ENCODE data around the gene SPAG9. TPM values are rescaled to one million over a fixed set of nuclear protein-coding genes. Genes with fewer than 3 reads are reported as not detected.

Gene SPAG9
- total RNA-seq, 1 experiment from 2014 or later = 77.6 TPM

DNA sequence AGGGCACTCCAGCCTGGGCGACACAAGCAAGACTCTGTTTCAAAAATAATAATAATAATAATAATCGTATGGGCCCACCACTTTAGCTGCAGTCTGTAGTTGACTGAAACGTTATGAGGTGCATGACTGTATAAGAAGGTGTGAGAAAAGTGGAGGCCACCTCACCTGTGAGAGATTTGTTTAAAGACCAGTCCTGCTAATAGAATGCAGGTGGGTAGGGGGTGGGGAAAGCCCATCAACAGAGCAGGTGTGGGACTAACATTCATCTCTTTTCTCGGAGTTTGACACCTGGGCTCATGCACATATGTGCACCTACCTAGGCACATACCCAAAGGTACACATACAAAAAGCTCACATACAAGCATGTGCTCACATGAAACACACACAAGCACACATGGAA is 186.5 kb downstream of the SPAG9 start:
- ATAC-seq (no peak), DNase-seq (ENCODE audit: low read depth, low spot score) (no peak)
- H3K4me3 ChIP-seq (replicated peaks in 1 of 2; ENCODE audit: low read depth in 1 of 2, low read length in 2 of 2) = no peak overlapping the region
- H3K27me3 ChIP-seq (ENCODE audit: insufficient read depth, low read length) = no peaks in the 10 kb centered on the region
- no peak overlapping the region for H3K9ac ChIP-seq (ENCODE audit: low read length)
- no peaks in the 10 kb centered on the region for H3K36me3 ChIP-seq (ENCODE audit: control insufficient read depth in 1 of 2, insufficient read depth in 2 of 2, low read length in 2 of 2)
- CTCF ChIA-PET = no interaction called here
- no peak overlapping the region for H2AFZ ChIP-seq (ENCODE audit: low read depth, low read length, poor library complexity, severe bottlenecking)
- no peaks in the 10 kb centered on the region for H3K79me2 ChIP-seq (ENCODE audit: insufficient read depth, low read length)
- H3K9me2 ChIP-seq (ENCODE audit: insufficient read depth) = no peaks in the 10 kb centered on the region
- intact Hi-C loops (cut with micrococcal nuclease) = no loop called here
- peaks cover 0 to 16% of the 10 kb centered on the region in 2 experiments; a peak in 2 of 4 replicates for H3K4me1 ChIP-seq (ENCODE audit: control insufficient read depth in 1 of 2, insufficient read depth in 2 of 2, low read length in 2 of 2)
- no peaks in the 10 kb centered on the region for H4K20me1 ChIP-seq (ENCODE audit: insufficient read depth)
- H3K9me3 ChIP-seq (ENCODE audit: control insufficient read depth in 1 of 2, insufficient read depth in 1 of 2, low read depth in 1 of 2, low read length in 2 of 2) = no peaks in the 10 kb centered on the region
- H3K27ac ChIP-seq (ENCODE audit: low read depth, low read length) = no peak overlapping the region
- RAD21 ChIA-PET (ENCODE audit: low non-redundant PET in 1 of 2, low total read pairs in 2 of 2, uncharacterized antibody in 2 of 2, unreplicated experiment in 2 of 2) = no interaction called here
- H3K4me2 ChIP-seq (ENCODE audit: low read length) = no peak overlapping the region
- no peak for TF ChIP-seq FOSL1 (IDR thresholded peaks at IDR 0.05; ENCODE audit: low read depth)
- no peak for TF ChIP-seq CBX3 (IDR thresholded peaks at IDR 0.05; ENCODE audit: low read depth)
- no peak for TF ChIP-seq POLR2A (IDR thresholded peaks at IDR 0.05; ENCODE audit: borderline replicate concordance, extremely low read depth, insufficient read depth, insufficient read length)
- no peak for TF ChIP-seq CEBPB (IDR thresholded peaks at IDR 0.05; ENCODE audit: low read depth)
- no peak for TF ChIP-seq ZFX (IDR thresholded peaks at IDR 0.05)
- TF ChIP-seq TCF7L2 (IDR thresholded peaks at IDR 0.05; ENCODE audit: borderline replicate concordance, extremely low read depth, insufficient read depth, insufficient read length) = no peak
- no peak for TF ChIP-seq EZH2phosphoT487 (IDR thresholded peaks at IDR 0.05; ENCODE audit: borderline replicate concordance)
- no peak for TF ChIP-seq SP1 (IDR thresholded peaks at IDR 0.05; ENCODE audit: low read depth)
- no peak for TF ChIP-seq JUND (IDR thresholded peaks at IDR 0.05)
- no peak for TF ChIP-seq EZH2 (IDR thresholded peaks at IDR 0.05)
- TF ChIP-seq RAD21 (IDR thresholded peaks at IDR 0.05; ENCODE audit: low read depth) = no peak
- TF ChIP-seq POLR2AphosphoS5 (IDR thresholded peaks at IDR 0.05; ENCODE audit: low read depth, low read length) = no peak
- TF ChIP-seq, protein P1, sequence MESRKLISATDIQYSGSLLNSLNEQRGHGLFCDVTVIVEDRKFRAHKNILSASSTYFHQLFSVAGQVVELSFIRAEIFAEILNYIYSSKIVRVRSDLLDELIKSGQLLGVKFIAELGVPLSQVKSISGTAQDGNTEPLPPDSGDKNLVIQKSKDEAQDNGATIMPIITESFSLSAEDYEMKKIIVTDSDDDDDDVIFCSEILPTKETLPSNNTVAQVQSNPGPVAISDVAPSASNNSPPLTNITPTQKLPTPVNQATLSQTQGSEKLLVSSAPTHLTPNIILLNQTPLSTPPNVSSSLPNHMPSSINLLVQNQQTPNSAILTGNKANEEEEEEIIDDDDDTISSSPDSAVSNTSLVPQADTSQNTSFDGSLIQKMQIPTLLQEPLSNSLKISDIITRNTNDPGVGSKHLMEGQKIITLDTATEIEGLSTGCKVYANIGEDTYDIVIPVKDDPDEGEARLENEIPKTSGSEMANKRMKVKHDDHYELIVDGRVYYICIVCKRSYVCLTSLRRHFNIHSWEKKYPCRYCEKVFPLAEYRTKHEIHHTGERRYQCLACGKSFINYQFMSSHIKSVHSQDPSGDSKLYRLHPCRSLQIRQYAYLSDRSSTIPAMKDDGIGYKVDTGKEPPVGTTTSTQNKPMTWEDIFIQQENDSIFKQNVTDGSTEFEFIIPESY (IDR thresholded peaks at IDR 0.05; ENCODE audit: extremely low read depth, insufficient replicate concordance, low read length) = no peak
- no peak for TF ChIP-seq EGR1 (IDR thresholded peaks at IDR 0.05; ENCODE audit: low read depth)
- no peak for TF ChIP-seq YY1 (IDR thresholded peaks at IDR 0.05; ENCODE audit: extremely low read depth, insufficient replicate concordance, low read depth, low read length)
- TF ChIP-seq, protein P2, sequence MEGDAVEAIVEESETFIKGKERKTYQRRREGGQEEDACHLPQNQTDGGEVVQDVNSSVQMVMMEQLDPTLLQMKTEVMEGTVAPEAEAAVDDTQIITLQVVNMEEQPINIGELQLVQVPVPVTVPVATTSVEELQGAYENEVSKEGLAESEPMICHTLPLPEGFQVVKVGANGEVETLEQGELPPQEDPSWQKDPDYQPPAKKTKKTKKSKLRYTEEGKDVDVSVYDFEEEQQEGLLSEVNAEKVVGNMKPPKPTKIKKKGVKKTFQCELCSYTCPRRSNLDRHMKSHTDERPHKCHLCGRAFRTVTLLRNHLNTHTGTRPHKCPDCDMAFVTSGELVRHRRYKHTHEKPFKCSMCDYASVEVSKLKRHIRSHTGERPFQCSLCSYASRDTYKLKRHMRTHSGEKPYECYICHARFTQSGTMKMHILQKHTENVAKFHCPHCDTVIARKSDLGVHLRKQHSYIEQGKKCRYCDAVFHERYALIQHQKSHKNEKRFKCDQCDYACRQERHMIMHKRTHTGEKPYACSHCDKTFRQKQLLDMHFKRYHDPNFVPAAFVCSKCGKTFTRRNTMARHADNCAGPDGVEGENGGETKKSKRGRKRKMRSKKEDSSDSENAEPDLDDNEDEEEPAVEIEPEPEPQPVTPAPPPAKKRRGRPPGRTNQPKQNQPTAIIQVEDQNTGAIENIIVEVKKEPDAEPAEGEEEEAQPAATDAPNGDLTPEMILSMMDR (IDR thresholded peaks at IDR 0.05 in 2 of 3, conservative IDR thresholded peaks at IDR 0.05 in 1 of 3; ENCODE audit: borderline replicate concordance in 1 of 3, insufficient read depth in 1 of 3, low read depth in 2 of 3, low read length in 2 of 3) = no peak
- no peak for TF ChIP-seq SIN3A (IDR thresholded peaks at IDR 0.05; ENCODE audit: low read depth)
- POLR2A ChIA-PET = interaction anchor here (1.0 to 1.5 kb wide), 2 partner anchors 10 to 23 kb away, joined by 3 to 4 read pairs; no protein-coding TSS in a partner anchor
- no TSS peak for BruUV-seq (replicated peaks)
